Gastrocnemius medialis (tissue), 4 donors: Measurements from ENCODE around the gene PUS3. TPM values are rescaled to one million over a fixed set of nuclear protein-coding genes. Genes with fewer than 3 reads are reported as not detected.
A peak's percentile ranks its signal among the peaks of the same experiment; 100 is the strongest.

Experiments
- ATAC-seq, 2 donors: fragments of 150-250 bp; one replicate each; pipeline ENCODE4 v1.9.1; 2016
- DNase-seq, 2 donors: peaks; one replicate each; pipeline ENCODE4 v3.0.0-alpha.2; 2019
- H3K27ac ChIP-seq, 4 donors: fragments of 200-600 bp; sonication (generic); 1 replicate in 1 of 4; 2 replicates in 3 of 4; pipeline ENCODE4 v1.5.1; 2016 to 2018; ENCODE audit warnings: mild to moderate bottlenecking in 2 of 4, moderate library complexity in 1 of 4
- H3K27me3 ChIP-seq, 3 donors: fragments of 200-600 bp; sonication (generic) in 2 of 3; 1 replicate in 1 of 3; 2 replicates in 2 of 3; pipeline versions ENCODE4 v1.5.1 to v1.6.0; 2016 to 2019; ENCODE audit warnings: mild to moderate bottlenecking in 1 of 3, moderate library complexity in 1 of 3
- H3K36me3 ChIP-seq, 2 donors: fragments of 200-600 bp; sonication (generic) in 1 of 2; one replicate each; pipeline ENCODE4 v1.5.1; 2017 to 2018
- H3K4me1 ChIP-seq, 2 donors: fragments of 200-600 bp; sonication (generic) in 1 of 2; one replicate each; pipeline ENCODE4 v1.5.1; 2016 to 2017; ENCODE audit warnings: mild to moderate bottlenecking in 2 of 2
- H3K4me3 ChIP-seq, 4 donors: fragments of 200-600 bp; sonication (generic) in 3 of 4; 1 replicate in 1 of 4; 2 replicates in 3 of 4; pipeline ENCODE4 v1.5.1; 2016 to 2019; ENCODE audit warnings: mild to moderate bottlenecking in 2 of 4
- H3K9me3 ChIP-seq, 3 donors: fragments of 200-600 bp; sonication (generic) in 2 of 3; 1 replicate in 1 of 3; 2 replicates in 2 of 3; pipeline ENCODE4 v1.5.1; 2016 to 2019
- CTCF ChIP-seq, 5 experiments: fragments of 450-650 bp in 3 of 5; fragments of 200-600 bp in 2 of 5; sonication (generic) in 2 of 5; IDR thresholded peaks in 4 of 5; conservative IDR thresholded peaks in 1 of 5; 1 replicate in 4 of 5; 2 replicates in 1 of 5; pipeline ENCODE4 v1.5.1; 2016 to 2019; ENCODE audit warnings: antibody characterized with exemption in 5 of 5, mild to moderate bottlenecking in 3 of 5, moderate library complexity in 3 of 5
- POLR2A ChIP-seq, 2 donors: fragments of 450-650 bp; IDR thresholded peaks; one replicate each; pipeline ENCODE4 v1.6.1; 2017; ENCODE audit warnings: antibody characterized with exemption in 2 of 2, mild to moderate bottlenecking in 2 of 2, moderate library complexity in 2 of 2
- in situ Hi-C, 4 donors: fragments of 200-750 bp; cut with MboI; loops; one replicate each; pipeline versions ENCODE4 v1.15.0 to v1.8.0; 2017; ENCODE audit warnings: low sequenced_read_pairs in 4 of 4
- intact Hi-C: fragments of 100-400 bp; cut with DNase I; formaldehyde crosslinking; loops from one replicate; pipeline ENCODE4 v1.15.1; 2023; ENCODE audit warnings: low total_unique reads
- total RNA-seq, 4 donors: library from RNA; depleted of rRNA; stranded (reverse); fragments of >200 nt; gene quantifications; one replicate each; pipeline versions ENCODE4 v1.1.0 to v1.2.3, GENCODE V29; 2016

PUS3 gene
- 10 to 100 TPM in 3 of 4 donors, 1 to 10 TPM in 1; 7.0 to 13.5 (median 11.7) TPM for total RNA-seq

GRCh38 chr11:125902927-125903710 is at the start of gene PUS3:
PUS3 (minus strand) TSS chr11:125903206; CDS start chr11:125896284, 6,922 bp downstream.
- H3K36me3 ChIP-seq: peaks cover 0 to 8% of the 10 kb centered on the region in 2 donors
- no peaks in the 10 kb centered on the region for H3K9me3 ChIP-seq
- intact Hi-C loops (loop anchor here (1.0 to 5.0 kb wide), 2 partner anchors 16 to 209 kb away; partner anchors contain the start of gene HYLS1), in situ Hi-C loops (no loop called here)
- peak; percentile 74 to 87 for DNase-seq
- ATAC-seq: peak; percentile 91 to 98
- H3K4me3 ChIP-seq: peak within 1 kb of the TSS; percentile 62 to 85 (median 74)
- H3K27ac ChIP-seq: peak within 1 kb of the TSS; percentile 83 to 88 (median 84)
- peaks cover 24 to 28% (median 25%) of the 10 kb centered on the region in 3 donors for H3K27me3 ChIP-seq
- H3K4me1 ChIP-seq: peaks cover 11 to 24% of the 10 kb centered on the region in 2 donors
- TF ChIP-seq POLR2A (IDR thresholded peaks at IDR 0.05) (peak; percentile 9 to 27), CTCF (IDR thresholded peaks at IDR 0.05 in 4 of 5, conservative IDR thresholded peaks at IDR 0.05 in 1 of 5) (no peak)

- ATAC-seq (no peak), DNase-seq (no peak)
- Histone ChIP-seq H3K36me3 (no peaks in the 10 kb centered on the region), H3K4me3 (no peak overlapping the region), H3K4me1 (peaks cover 0 to 6% of the 10 kb centered on the region in 2 donors), H3K9me3 (no peaks in the 10 kb centered on the region), H3K27me3 (no peaks in the 10 kb centered on the region), H3K27ac (no peak overlapping the region)
- in situ Hi-C loops (no loop called here), intact Hi-C loops (no loop called here)
- no peak for TF ChIP-seq CTCF (IDR thresholded peaks at IDR 0.05 in 4 of 5, conservative IDR thresholded peaks at IDR 0.05 in 1 of 5)
- TF ChIP-seq POLR2A (IDR thresholded peaks at IDR 0.05): no peak
These were observed 49.6 kb upstream of the PUS3 start for GRCh38 chr11:125952559-125952958.

GRCh38 chr11:125951731-125952130 is 48.7 kb upstream of the PUS3 start:
- no peaks in the 10 kb centered on the region for H3K36me3 ChIP-seq
- ATAC-seq: no peak
- intact Hi-C loops (no loop called here), in situ Hi-C loops (no loop called here)
- H3K9me3 ChIP-seq: no peaks in the 10 kb centered on the region
- no peak overlapping the region for H3K27ac ChIP-seq
- no peak overlapping the region for H3K4me3 ChIP-seq
- H3K27me3 ChIP-seq: no peaks in the 10 kb centered on the region
- H3K4me1 ChIP-seq: peaks cover 0 to 6% of the 10 kb centered on the region in 2 donors
- no peak for TF ChIP-seq POLR2A (IDR thresholded peaks at IDR 0.05)
- no peak for TF ChIP-seq CTCF (IDR thresholded peaks at IDR 0.05 in 4 of 5, conservative IDR thresholded peaks at IDR 0.05 in 1 of 5)
- no peak for DNase-seq

- peak in 1 of 2 donors; percentile 31 for DNase-seq
- Histone ChIP-seq H3K4me3 (no peak overlapping the region), H3K4me1 (peaks cover 0 to 6% of the 10 kb centered on the region in 2 donors), H3K27ac (peak overlapping the region in 2 of 4 donors; percentile 48 to 49), H3K9me3 (no peaks in the 10 kb centered on the region), H3K27me3 (no peaks in the 10 kb centered on the region), H3K36me3 (no peaks in the 10 kb centered on the region)
- in situ Hi-C loops (no loop called here), intact Hi-C loops (no loop called here)
- TF ChIP-seq CTCF (IDR thresholded peaks at IDR 0.05 in 4 of 5, conservative IDR thresholded peaks at IDR 0.05 in 1 of 5) (no peak), POLR2A (IDR thresholded peaks at IDR 0.05) (no peak)
- peak; percentile 76 to 80 for ATAC-seq
These were observed 48.0 kb upstream of the PUS3 start for GRCh38 chr11:125950696-125951651.
